Mucosa of descending colon (tissue), 3 donors: ENCODE data around the gene RPS29. TPM values are rescaled to one million over a fixed set of nuclear protein-coding genes. Genes with fewer than 3 reads are reported as not detected.

ENCODE experiments used
- ATAC-seq: fragments of 200-7000 bp; cut with Tn5 transposase; one replicate; pipeline ENCODE4 v1.9.1; 2020; ENCODE audit warnings: mild to moderate bottlenecking, moderate library complexity
- DNase-seq, 3 donors: peaks; one replicate each; pipeline ENCODE4 v3.0.0-alpha.2; 2020
- H3K36me3 ChIP-seq: fragments of 200-600 bp; one replicate; pipeline ENCODE4 v1.8.0; 2021; ENCODE audit warnings: low read depth, mild to moderate bottlenecking
- H3K4me1 ChIP-seq: fragments of 200-600 bp; one replicate; pipeline ENCODE4 v1.8.0; 2021; ENCODE audit warnings: low read depth, mild to moderate bottlenecking
- H3K4me3 ChIP-seq: fragments of 200-600 bp; one replicate; pipeline ENCODE4 v1.8.0; 2021; ENCODE audit warnings: mild to moderate bottlenecking
- H3K9me3 ChIP-seq: fragments of 200-600 bp; one replicate; pipeline ENCODE4 v1.8.0; 2021; ENCODE audit warnings: mild to moderate bottlenecking
- CTCF ChIP-seq: fragments of 200-600 bp; IDR thresholded peaks from one replicate; pipeline ENCODE4 v1.8.0; 2022; ENCODE audit warnings: antibody characterized with exemption, mild to moderate bottlenecking
- intact Hi-C, 2 donors: fragments of 100-400 bp; cut with DNase I in 1 of 2; cut with micrococcal nuclease in 1 of 2; formaldehyde crosslinking; loops; one replicate each; pipeline versions ENCODE4 v1.11.0 to v1.11.1; 2022; cut with DNase I, micrococcal nuclease
- total RNA-seq, 3 donors: library from RNA; stranded (reverse); fragmentation: NEBNext Ultra II Directional in 2 of 3; extraction: Animal tissue kit (Norgen Biotek cat#: 25700) in 2 of 3; gene quantifications; one replicate each; pipeline versions ENCODE4 v1.2.1 to v1.2.4, GENCODE V29; 2021 to 2023
- donor health status: DM: no; HTN: no; CAD: no; lungs with moderate emphysema.
- donor health status: DM: no; HTN: no; CAD: no.
- donor health status: DM: no; HTN: yes; CAD: no.

The RPS29 gene
- total RNA-seq, 3 donors from 2014 or later: 1,102 to 1,301 (median 1,154) TPM

GRCh38 chr14:49545071-49545470 is 41.1 kb downstream of the RPS29 start:
- Histone ChIP-seq H3K36me3 (no peaks in the 10 kb centered on the region), H3K4me1 (no peaks in the 10 kb centered on the region), H3K9me3 (peaks cover 11% of the 10 kb centered on the region), H3K4me3 (no peak overlapping the region)
- no peak for TF ChIP-seq CTCF
- intact Hi-C loops: no loop called here
- ATAC-seq (no peak), DNase-seq (no peak)

GRCh38 chr14:49541049-49541448 is 45.1 kb downstream of the RPS29 start:
- Histone ChIP-seq H3K9me3 (peaks cover 11% of the 10 kb centered on the region), H3K36me3 (no peaks in the 10 kb centered on the region), H3K4me3 (no peak overlapping the region), H3K4me1 (no peaks in the 10 kb centered on the region)
- TF ChIP-seq CTCF: no peak
- ATAC-seq (no peak), DNase-seq (no peak)
- intact Hi-C loops: no loop called here

GRCh38 chr14:49538852-49539251 is 47.3 kb downstream of the RPS29 start:
- no peak for TF ChIP-seq CTCF
- ATAC-seq (no peak), DNase-seq (no peak)
- Histone ChIP-seq H3K4me3 (no peak overlapping the region), H3K36me3 (no peaks in the 10 kb centered on the region), H3K4me1 (no peaks in the 10 kb centered on the region), H3K9me3 (peaks cover 11% of the 10 kb centered on the region)
- intact Hi-C loops: no loop called here

Other genes starting within 250 kb of the RPS29 start
- 10 to 100 TPM; 15.3 to 19.7 (median 17.5) TPM for gene LRR1, start 12.6 kb upstream of the RPS29 start, total RNA-seq
- gene RPL36AL, start 34.2 kb upstream of the RPS29 start, total RNA-seq: 100 to 1,000 TPM; 146 to 197 (median 178) TPM
- 10 to 100 TPM; 28.7 to 64.5 (median 34.6) TPM for gene MGAT2, start 34.4 kb upstream of the RPS29 start, total RNA-seq
- gene DNAAF2, start 48.9 kb upstream of the RPS29 start, total RNA-seq: 1 to 10 TPM; 6.6 to 8.8 (median 6.8) TPM
- 1 to 10 TPM; 1.7 to 8.1 (median 2.9) TPM for gene POLE2, start 101.8 kb upstream of the RPS29 start, total RNA-seq
- gene KLHDC1, start 106.7 kb upstream of the RPS29 start, total RNA-seq: 10 to 100 TPM in 1 of 3 donors, 1 to 10 TPM in 2; 1.8 to 12.5 (median 2.7) TPM
- gene KLHDC2, start 181.8 kb upstream of the RPS29 start, total RNA-seq: 10 to 100 TPM; 65.2 to 83.0 (median 75.0) TPM